ENCODE measurements around the gene RUSF1.

Gene RUSF1

GRCh38 chr16:31461201-31461920 is 46.8 kb downstream of the RUSF1 start:
- peak overlapping the region; percentile 13 for H3K27ac ChIP-seq (ENCODE audit: low read length)
- no peaks in the 10 kb centered on the region for H3K27me3 ChIP-seq (ENCODE audit: insufficient read depth, low read length, poor library complexity)
- peaks cover 31% of the 10 kb centered on the region for H3K79me2 ChIP-seq (ENCODE audit: insufficient read depth, low read length)
- DNase-seq (no peak), ATAC-seq (ENCODE audit: insufficient read depth, low read depth) (no peak)
- TF ChIP-seq EZH2 (IDR thresholded peaks at IDR 0.05; ENCODE audit: borderline replicate concordance, low read depth, low read length, severe bottlenecking): no peak
- TF ChIP-seq CTCF (IDR thresholded peaks at IDR 0.05; ENCODE audit: borderline replicate concordance, extremely low read depth, low read length, poor library complexity, severe bottlenecking): no peak
- peaks cover 39% of the 10 kb centered on the region for H3K4me1 ChIP-seq (ENCODE audit: insufficient read depth, low read length)
- no peak overlapping the region for H3K4me3 ChIP-seq (ENCODE audit: low read depth in 1 of 2, low read length in 2 of 2)
- H3K9me3 ChIP-seq (ENCODE audit: insufficient read depth, low read length, severe bottlenecking): no peaks in the 10 kb centered on the region
- H3K9ac ChIP-seq (ENCODE audit: low read depth, low read length): no peak overlapping the region
- peak overlapping the region; percentile 86; the same call in 1 of the 2 replicates for H3K4me2 ChIP-seq (ENCODE audit: insufficient read depth, low read length)
- peaks cover 41% of the 10 kb centered on the region for H3K36me3 ChIP-seq (ENCODE audit: insufficient read depth, low read length)
- no peak overlapping the region for H2AFZ ChIP-seq (ENCODE audit: low read depth, low read length)
- H4K20me1 ChIP-seq (ENCODE audit: insufficient read depth, low read length): peaks cover 21% of the 10 kb centered on the region

GRCh38 chr16:31460582-31461002 is 47.6 kb downstream of the RUSF1 start:
- Histone ChIP-seq H3K79me2 (ENCODE audit: insufficient read depth, low read length) (peaks cover 36% of the 10 kb centered on the region), H3K9me3 (ENCODE audit: insufficient read depth, low read length, severe bottlenecking) (no peaks in the 10 kb centered on the region), H2AFZ (ENCODE audit: low read depth, low read length) (peak overlapping the region; percentile 91), H4K20me1 (ENCODE audit: insufficient read depth, low read length) (peaks cover 26% of the 10 kb centered on the region), H3K4me2 (ENCODE audit: insufficient read depth, low read length) (peak overlapping the region; percentile 86), H3K27me3 (ENCODE audit: insufficient read depth, low read length, poor library complexity) (no peaks in the 10 kb centered on the region), H3K4me1 (ENCODE audit: insufficient read depth, low read length) (peaks cover 42% of the 10 kb centered on the region), H3K9ac (ENCODE audit: low read depth, low read length) (peak overlapping the region; percentile 79), H3K4me3 (ENCODE audit: low read depth in 1 of 2, low read length in 2 of 2) (peak overlapping the region; percentile 62 to 67; a peak in 3 of 4 replicates), H3K36me3 (ENCODE audit: insufficient read depth, low read length) (peaks cover 40% of the 10 kb centered on the region), H3K27ac (ENCODE audit: low read length) (peak overlapping the region; percentile 94)
- TF ChIP-seq EZH2 (IDR thresholded peaks at IDR 0.05; ENCODE audit: borderline replicate concordance, low read depth, low read length, severe bottlenecking): no peak
- TF ChIP-seq CTCF (IDR thresholded peaks at IDR 0.05; ENCODE audit: borderline replicate concordance, extremely low read depth, low read length, poor library complexity, severe bottlenecking): peak; percentile 74
- DNase-seq (peak; percentile 44), ATAC-seq (ENCODE audit: insufficient read depth, low read depth) (no peak)

- Histone ChIP-seq H3K27ac (ENCODE audit: low read length) (peak overlapping the region; percentile 97), H3K27me3 (ENCODE audit: insufficient read depth, low read length, poor library complexity) (no peaks in the 10 kb centered on the region), H3K9me3 (ENCODE audit: insufficient read depth, low read length, severe bottlenecking) (no peaks in the 10 kb centered on the region), H2AFZ (ENCODE audit: low read depth, low read length) (peak overlapping the region; percentile 91), H3K4me3 (ENCODE audit: low read depth in 1 of 2, low read length in 2 of 2) (peak overlapping the region; percentile 62 to 74), H4K20me1 (ENCODE audit: insufficient read depth, low read length) (peaks cover 33% of the 10 kb centered on the region), H3K9ac (ENCODE audit: low read depth, low read length) (peak overlapping the region; percentile 80), H3K4me2 (ENCODE audit: insufficient read depth, low read length) (peak overlapping the region; percentile 95), H3K79me2 (ENCODE audit: insufficient read depth, low read length) (peaks cover 43% of the 10 kb centered on the region), H3K4me1 (ENCODE audit: insufficient read depth, low read length) (peaks cover 48% of the 10 kb centered on the region), H3K36me3 (ENCODE audit: insufficient read depth, low read length) (peaks cover 42% of the 10 kb centered on the region)
- DNase-seq (peak; percentile 100), ATAC-seq (ENCODE audit: insufficient read depth, low read depth) (peak; percentile 74)
- no peak for TF ChIP-seq EZH2 (IDR thresholded peaks at IDR 0.05; ENCODE audit: borderline replicate concordance, low read depth, low read length, severe bottlenecking)
- no peak for TF ChIP-seq CTCF (IDR thresholded peaks at IDR 0.05; ENCODE audit: borderline replicate concordance, extremely low read depth, low read length, poor library complexity, severe bottlenecking)
Measured at GRCh38 chr16:31459687-31460581, 48.3 kb downstream of the RUSF1 start.

All from DND-41 (cell line).